GM23338 (cell line): ENCODE results near the gene FHIT. TPM values are rescaled to one million over a fixed set of nuclear protein-coding genes. Genes with fewer than 3 reads are reported as not detected.

Experiments
- ATAC-seq: fragments of 200-7000 bp; cut with Tn5 transposase; 3 replicates; pipeline ENCODE4 v1.9.1; 2020
- DNase-seq: peaks from one replicate; pipeline ENCODE4 v3.0.0-alpha.2; 2015; ENCODE audit warnings: low spot score
- H2AFZ ChIP-seq: fragments of 200-600 bp; sonication (generic); 2 replicates; pipeline ENCODE4 v1.8.0; 2016; ENCODE audit warnings: antibody characterized with exemption, mild to moderate bottlenecking, moderate library complexity
- H3F3A ChIP-seq: fragments of 200-600 bp; sonication (generic); replicated peaks from 2 replicates; pipeline ENCODE4 v1.8.0; 2017; ENCODE audit warnings: antibody characterized with exemption, mixed run types, low read depth
- H3K27ac ChIP-seq: fragments of 200-600 bp; sonication (generic); 2 replicates; pipeline ENCODE4 v1.6.1; 2016; ENCODE audit warnings: low read depth
- H3K27me3 ChIP-seq: fragments of 200-600 bp; sonication (generic); 2 replicates; pipeline ENCODE4 v1.8.0; 2016; ENCODE audit warnings: mild to moderate bottlenecking, mixed run types, moderate library complexity; ENCODE audit not compliant: insufficient read depth
- H3K36me3 ChIP-seq: fragments of 200-600 bp; sonication (generic); 2 replicates; pipeline ENCODE4 v1.8.0; 2016; ENCODE audit warnings: mild to moderate bottlenecking; ENCODE audit not compliant: insufficient read depth
- H3K4me1 ChIP-seq: fragments of 200-600 bp; sonication (generic); 2 replicates; pipeline ENCODE4 v1.8.0; 2016; ENCODE audit warnings: mild to moderate bottlenecking, moderate library complexity; ENCODE audit not compliant: insufficient read depth
- H3K4me2 ChIP-seq: fragments of 200-600 bp; sonication (generic); 2 replicates; pipeline ENCODE4 v1.7.1; 2017; ENCODE audit warnings: mixed run types
- H3K4me3 ChIP-seq: fragments of 200-600 bp; sonication (generic); 2 replicates; pipeline ENCODE4 v1.6.1; 2016; ENCODE audit warnings: mixed run types
- H3K79me2 ChIP-seq: fragments of 200-600 bp; sonication (generic); replicated peaks from 2 replicates; pipeline ENCODE4 v1.8.0; 2017; ENCODE audit warnings: mild to moderate bottlenecking; ENCODE audit not compliant: insufficient read depth
- H3K9me2 ChIP-seq: fragments of 200-600 bp; sonication (generic); 2 replicates; pipeline ENCODE4 v1.8.0; 2017; ENCODE audit not compliant: insufficient read depth
- H4K20me1 ChIP-seq: fragments of 200-600 bp; sonication (generic); replicated peaks from 2 replicates; pipeline ENCODE4 v1.8.0; 2017; ENCODE audit warnings: mild to moderate bottlenecking; ENCODE audit not compliant: insufficient read depth
- H3K27ac Mint-ChIP-seq: 2 replicates; pipeline ENCODE4 v1.8.0; 2020; ENCODE audit warnings: inconsistent platforms, mild to moderate bottlenecking, moderate library complexity, mixed read lengths
- H3K27me3 Mint-ChIP-seq: 3 replicates; pipeline ENCODE4 v1.8.0; 2022; ENCODE audit warnings: low read depth, mild to moderate bottlenecking, moderate library complexity, mixed read lengths, inconsistent platforms; ENCODE audit not compliant: insufficient read depth, poor library complexity
- H3K36me3 Mint-ChIP-seq: 3 replicates; pipeline ENCODE4 v1.8.0; 2021; ENCODE audit warnings: low read depth, mild to moderate bottlenecking, inconsistent platforms, moderate library complexity, mixed read lengths
- H3K4me1 Mint-ChIP-seq: 3 replicates; pipeline ENCODE4 v1.8.0; 2020; ENCODE audit warnings: mild to moderate bottlenecking, inconsistent platforms, mixed read lengths
- H3K4me3 Mint-ChIP-seq: 3 replicates; pipeline ENCODE4 v1.8.0; 2021; ENCODE audit warnings: moderate library complexity, mild to moderate bottlenecking, inconsistent platforms, mixed read lengths
- H3K9me3 Mint-ChIP-seq: 3 replicates; pipeline ENCODE4 v1.8.0; 2020; ENCODE audit warnings: moderate library complexity, mild to moderate bottlenecking, inconsistent platforms, mixed read lengths
- CREB1 ChIP-seq: fragments of 250-450 bp; sonication (Bioruptor Pico); IDR thresholded peaks from 2 replicates; pipeline ENCODE4 v1.5.0; 2020; ENCODE audit warnings: low read depth, mild to moderate bottlenecking, moderate library complexity
- EZH2 ChIP-seq: fragments of 200-600 bp; sonication (generic); IDR thresholded peaks from one replicate; pipeline ENCODE4 v1.8.0; 2017; ENCODE audit warnings: antibody characterized with exemption, mild to moderate bottlenecking, low read depth; ENCODE audit not compliant: unreplicated experiment
- JUNB ChIP-seq: IDR thresholded peaks from one replicate; pipeline ENCODE4 v1.6.1; 2016; ENCODE audit warnings: antibody characterized with exemption; ENCODE audit not compliant: unreplicated experiment
- ZNF331 ChIP-seq: fragments of 250-450 bp; sonication (Bioruptor Pico); IDR thresholded peaks from 2 replicates; pipeline ENCODE4 v1.5.0; 2020; ENCODE audit warnings: low read depth, mild to moderate bottlenecking, moderate library complexity
- polyA plus RNA-seq: library from polyadenylated mRNA; unstranded; fragments of >200 nt; fragmentation: Nextera tagmentation; extraction: Ambion mirVana; gene quantifications from 2 replicates; pipeline ENCODE4 v1.2.1, GENCODE V29; 2016
- total RNA-seq: library from RNA; depleted of rRNA; stranded (reverse); fragments of >200 nt; shearing (Covaris generic); gene quantifications from 2 replicates; pipeline ENCODE4 v1.2.3, GENCODE V29; 2014
- TF ChIP-seq, protein P1 (sequence below): fragments of 250-450 bp; sonication (Bioruptor Pico); IDR thresholded peaks from 2 replicates; pipeline ENCODE4 v1.5.0; 2020; ENCODE audit warnings: mild to moderate bottlenecking, moderate library complexity
- TF ChIP-seq, protein P2 (sequence below), 2 experiments: fragments of 200-600 bp in 1 of 2; sonication (generic) in 1 of 2; conservative IDR thresholded peaks; 2 replicates each; pipeline versions ENCODE4 v1.5.1 to v1.6.1; 2016 to 2017; ENCODE audit warnings: antibody characterized with exemption in 2 of 2, low read depth in 2 of 2, mild to moderate bottlenecking in 2 of 2, moderate library complexity in 1 of 2

The FHIT gene
- total and polyA plus RNA-seq, 2 experiments from 2014 or later, result 3.0 to 8.3 TPM

DNA sequence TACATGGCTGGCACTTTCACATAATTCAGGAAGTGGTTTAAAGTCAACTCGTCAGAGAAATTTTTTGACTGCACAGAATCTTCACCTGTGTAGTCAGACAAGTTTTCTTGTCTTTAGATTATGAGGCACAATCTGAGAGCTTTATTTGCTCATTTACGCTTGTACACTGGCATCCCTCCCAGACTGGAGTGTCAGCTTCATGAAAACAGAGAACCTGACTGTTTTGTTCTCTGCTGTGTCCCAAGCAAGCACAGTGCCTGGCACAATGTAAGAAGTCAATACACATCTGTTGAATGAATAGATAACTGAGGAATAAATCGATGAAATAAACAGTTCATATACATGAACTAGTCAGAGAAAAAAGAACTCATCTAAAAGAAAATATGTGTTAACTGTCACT, 1355.3 kb downstream of the FHIT start (continued):
- TF ChIP-seq, protein P1, sequence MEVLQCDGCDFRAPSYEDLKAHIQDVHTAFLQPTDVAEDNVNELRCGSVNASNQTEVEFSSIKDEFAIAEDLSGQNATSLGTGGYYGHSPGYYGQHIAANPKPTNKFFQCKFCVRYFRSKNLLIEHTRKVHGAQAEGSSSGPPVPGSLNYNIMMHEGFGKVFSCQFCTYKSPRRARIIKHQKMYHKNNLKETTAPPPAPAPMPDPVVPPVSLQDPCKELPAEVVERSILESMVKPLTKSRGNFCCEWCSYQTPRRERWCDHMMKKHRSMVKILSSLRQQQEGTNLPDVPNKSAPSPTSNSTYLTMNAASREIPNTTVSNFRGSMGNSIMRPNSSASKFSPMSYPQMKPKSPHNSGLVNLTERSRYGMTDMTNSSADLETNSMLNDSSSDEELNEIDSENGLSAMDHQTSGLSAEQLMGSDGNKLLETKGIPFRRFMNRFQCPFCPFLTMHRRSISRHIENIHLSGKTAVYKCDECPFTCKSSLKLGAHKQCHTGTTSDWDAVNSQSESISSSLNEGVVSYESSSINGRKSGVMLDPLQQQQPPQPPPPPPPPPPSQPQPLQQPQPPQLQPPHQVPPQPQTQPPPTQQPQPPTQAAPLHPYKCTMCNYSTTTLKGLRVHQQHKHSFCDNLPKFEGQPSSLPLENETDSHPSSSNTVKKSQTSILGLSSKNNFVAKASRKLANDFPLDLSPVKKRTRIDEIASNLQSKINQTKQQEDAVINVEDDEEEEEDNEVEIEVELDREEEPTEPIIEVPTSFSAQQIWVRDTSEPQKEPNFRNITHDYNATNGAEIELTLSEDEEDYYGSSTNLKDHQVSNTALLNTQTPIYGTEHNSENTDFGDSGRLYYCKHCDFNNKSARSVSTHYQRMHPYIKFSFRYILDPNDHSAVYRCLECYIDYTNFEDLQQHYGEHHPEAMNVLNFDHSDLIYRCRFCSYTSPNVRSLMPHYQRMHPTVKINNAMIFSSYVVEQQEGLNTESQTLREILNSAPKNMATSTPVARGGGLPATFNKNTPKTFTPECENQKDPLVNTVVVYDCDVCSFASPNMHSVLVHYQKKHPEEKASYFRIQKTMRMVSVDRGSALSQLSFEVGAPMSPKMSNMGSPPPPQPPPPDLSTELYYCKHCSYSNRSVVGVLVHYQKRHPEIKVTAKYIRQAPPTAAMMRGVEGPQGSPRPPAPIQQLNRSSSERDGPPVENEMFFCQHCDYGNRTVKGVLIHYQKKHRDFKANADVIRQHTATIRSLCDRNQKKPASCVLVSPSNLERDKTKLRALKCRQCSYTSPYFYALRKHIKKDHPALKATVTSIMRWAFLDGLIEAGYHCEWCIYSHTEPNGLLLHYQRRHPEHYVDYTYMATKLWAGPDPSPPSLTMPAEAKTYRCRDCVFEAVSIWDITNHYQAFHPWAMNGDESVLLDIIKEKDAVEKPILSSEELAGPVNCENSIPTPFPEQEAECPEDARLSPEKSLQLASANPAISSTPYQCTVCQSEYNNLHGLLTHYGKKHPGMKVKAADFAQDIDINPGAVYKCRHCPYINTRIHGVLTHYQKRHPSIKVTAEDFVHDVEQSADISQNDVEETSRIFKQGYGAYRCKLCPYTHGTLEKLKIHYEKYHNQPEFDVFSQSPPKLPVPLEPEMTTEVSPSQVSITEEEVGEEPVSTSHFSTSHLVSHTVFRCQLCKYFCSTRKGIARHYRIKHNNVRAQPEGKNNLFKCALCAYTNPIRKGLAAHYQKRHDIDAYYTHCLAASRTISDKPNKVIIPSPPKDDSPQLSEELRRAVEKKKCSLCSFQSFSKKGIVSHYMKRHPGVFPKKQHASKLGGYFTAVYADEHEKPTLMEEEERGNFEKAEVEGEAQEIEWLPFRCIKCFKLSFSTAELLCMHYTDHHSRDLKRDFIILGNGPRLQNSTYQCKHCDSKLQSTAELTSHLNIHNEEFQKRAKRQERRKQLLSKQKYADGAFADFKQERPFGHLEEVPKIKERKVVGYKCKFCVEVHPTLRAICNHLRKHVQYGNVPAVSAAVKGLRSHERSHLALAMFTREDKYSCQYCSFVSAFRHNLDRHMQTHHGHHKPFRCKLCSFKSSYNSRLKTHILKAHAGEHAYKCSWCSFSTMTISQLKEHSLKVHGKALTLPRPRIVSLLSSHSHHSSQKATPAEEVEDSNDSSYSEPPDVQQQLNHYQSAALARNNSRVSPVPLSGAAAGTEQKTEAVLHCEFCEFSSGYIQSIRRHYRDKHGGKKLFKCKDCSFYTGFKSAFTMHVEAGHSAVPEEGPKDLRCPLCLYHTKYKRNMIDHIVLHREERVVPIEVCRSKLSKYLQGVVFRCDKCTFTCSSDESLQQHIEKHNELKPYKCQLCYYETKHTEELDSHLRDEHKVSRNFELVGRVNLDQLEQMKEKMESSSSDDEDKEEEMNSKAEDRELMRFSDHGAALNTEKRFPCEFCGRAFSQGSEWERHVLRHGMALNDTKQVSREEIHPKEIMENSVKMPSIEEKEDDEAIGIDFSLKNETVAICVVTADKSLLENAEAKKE (CRISPR knock-in tag), result no peak
- TF ChIP-seq CREB1 (CRISPR knock-in tag) (no peak), JUNB (no peak)
- TF ChIP-seq, protein P2, sequence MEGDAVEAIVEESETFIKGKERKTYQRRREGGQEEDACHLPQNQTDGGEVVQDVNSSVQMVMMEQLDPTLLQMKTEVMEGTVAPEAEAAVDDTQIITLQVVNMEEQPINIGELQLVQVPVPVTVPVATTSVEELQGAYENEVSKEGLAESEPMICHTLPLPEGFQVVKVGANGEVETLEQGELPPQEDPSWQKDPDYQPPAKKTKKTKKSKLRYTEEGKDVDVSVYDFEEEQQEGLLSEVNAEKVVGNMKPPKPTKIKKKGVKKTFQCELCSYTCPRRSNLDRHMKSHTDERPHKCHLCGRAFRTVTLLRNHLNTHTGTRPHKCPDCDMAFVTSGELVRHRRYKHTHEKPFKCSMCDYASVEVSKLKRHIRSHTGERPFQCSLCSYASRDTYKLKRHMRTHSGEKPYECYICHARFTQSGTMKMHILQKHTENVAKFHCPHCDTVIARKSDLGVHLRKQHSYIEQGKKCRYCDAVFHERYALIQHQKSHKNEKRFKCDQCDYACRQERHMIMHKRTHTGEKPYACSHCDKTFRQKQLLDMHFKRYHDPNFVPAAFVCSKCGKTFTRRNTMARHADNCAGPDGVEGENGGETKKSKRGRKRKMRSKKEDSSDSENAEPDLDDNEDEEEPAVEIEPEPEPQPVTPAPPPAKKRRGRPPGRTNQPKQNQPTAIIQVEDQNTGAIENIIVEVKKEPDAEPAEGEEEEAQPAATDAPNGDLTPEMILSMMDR (conservative IDR thresholded peaks at IDR 0.05; ENCODE audit: low read depth in 2 of 2), result no peak

DNA sequence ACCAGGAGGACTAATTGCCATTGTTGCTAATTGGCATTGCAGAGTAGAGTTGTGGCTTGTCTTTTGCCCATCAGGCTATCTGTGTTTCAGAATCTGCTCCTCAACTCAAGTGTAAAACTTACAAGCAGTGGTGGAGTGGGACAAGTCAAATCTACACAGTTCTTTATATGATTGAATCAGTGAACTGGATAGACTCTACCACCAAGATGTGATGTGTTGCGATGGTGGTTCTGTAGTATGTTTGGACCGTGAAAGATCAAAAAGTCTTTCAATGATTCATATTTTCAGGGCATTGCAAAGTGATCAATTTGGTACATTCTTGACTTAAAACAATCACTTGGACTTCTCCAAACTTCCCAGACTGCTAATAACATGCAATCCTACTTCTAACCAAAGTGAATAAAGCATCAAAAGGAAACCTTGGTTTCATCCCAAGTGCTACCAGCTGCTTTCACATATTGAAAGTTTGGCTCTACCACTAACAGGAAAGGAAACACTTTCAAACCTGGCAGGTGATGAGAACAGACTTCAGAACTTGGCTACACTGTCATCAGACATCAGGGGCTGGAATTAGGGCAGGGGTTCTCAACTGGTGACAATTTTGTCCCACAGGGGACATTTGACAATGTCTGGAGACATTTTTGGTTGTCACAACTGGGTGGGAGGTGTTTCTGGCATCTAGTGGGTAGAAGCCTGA, 1356.7 kb downstream of the FHIT start:
- H3K4me2 ChIP-seq, result no peak overlapping the region
- ATAC-seq, result no peak
- H3K4me3 ChIP-seq, result no peak overlapping the region
- Mint-ChIP-seq H3K9me3 (no peaks in the 10 kb centered on the region; the same call in 2 of the 3 replicates), H3K27me3 (no peaks in the 10 kb centered on the region), H3K4me1 (peaks cover 8% of the 10 kb centered on the region; the same call in 2 of the 3 replicates), H3K27ac (no peak overlapping the region), H3K4me3 (no peak overlapping the region), H3K36me3 (no peaks in the 10 kb centered on the region)
- H3K27me3 ChIP-seq, result no peaks in the 10 kb centered on the region
- no peak overlapping the region for H2AFZ ChIP-seq
- H3K27ac ChIP-seq, result no peak overlapping the region
- no peak for TF ChIP-seq ZNF331 (CRISPR knock-in tag)
- TF ChIP-seq, protein P2 (conservative IDR thresholded peaks at IDR 0.05; ENCODE audit: low read depth in 2 of 2), result no peak
- TF ChIP-seq EZH2, result no peak
- TF ChIP-seq CREB1 (CRISPR knock-in tag), result no peak
- H3K36me3 ChIP-seq, result no peaks in the 10 kb centered on the region
- no peaks in the 10 kb centered on the region for H3K79me2 ChIP-seq
- H4K20me1 ChIP-seq, result no peaks in the 10 kb centered on the region
- no peaks in the 10 kb centered on the region for H3F3A ChIP-seq
- H3K4me1 ChIP-seq, result no peaks in the 10 kb centered on the region
- no peak for DNase-seq
- H3K9me2 ChIP-seq, result peaks cover 3% of the 10 kb centered on the region; the same call in 1 of the 2 replicates
